B cell (primary cell): ENCODE data around the gene ICAM4. TPM values are rescaled to one million over a fixed set of nuclear protein-coding genes. Genes with fewer than 3 reads are reported as not detected.

ENCODE experiments used
- ATAC-seq: fragments of 200-7000 bp; cut with Tn5 transposase; one replicate; pipeline ENCODE4 v1.10.0; 2021; ENCODE audit warnings: low read depth, mild to moderate bottlenecking, moderate number of reproducible peaks, moderate library complexity
- CTCF ChIA-PET: fragments of 350-600 bp; sonication (Branson Sonifier 250); formaldehyde crosslinking; loops from one replicate; lab custom pipeline; 2021; ENCODE audit warnings: antibody characterized with exemption, inconsistent platforms; lab: Charles Lee
- POLR2A ChIA-PET: fragments of 350-600 bp; sonication (Branson Sonifier 250); formaldehyde crosslinking; loops from one replicate; lab custom pipeline; 2021; ENCODE audit warnings: antibody characterized with exemption; lab: Charles Lee
- DNase-seq: peaks from one replicate; pipeline ENCODE4 v3.0.0; 2013
- H2AFZ ChIP-seq: 2 replicates; pipeline ENCODE4 v1.6.1; 2012; ENCODE audit warnings: mild to moderate bottlenecking, low read depth, low read length; ENCODE audit not compliant: insufficient read depth, poor library complexity, severe bottlenecking
- H3K27ac ChIP-seq, 2 donors: 1 replicate in 1 of 2; 2 replicates in 1 of 2; pipeline ENCODE4 v1.5.1; 2012 to 2013; ENCODE audit warnings: low read length in 2 of 2, mild to moderate bottlenecking in 2 of 2, moderate library complexity in 1 of 2
- H3K27me3 ChIP-seq, 4 experiments: fragments of 200-600 bp in 1 of 4; sonication (generic) in 1 of 4; replicated peaks in 1 of 4; 1 replicate in 2 of 4; 2 replicates in 2 of 4; pipeline versions ENCODE4 v1.6.1 to v1.7.0; 2013 to 2016; ENCODE audit warnings: low read length in 3 of 4, mild to moderate bottlenecking in 2 of 4, mixed read lengths in 1 of 4, moderate library complexity in 1 of 4; ENCODE audit not compliant: insufficient read depth in 4 of 4, control insufficient read depth in 3 of 4; ENCODE audit errors: control extremely low read depth in 1 of 4
- H3K36me3 ChIP-seq, 2 experiments: replicated peaks in 1 of 2; 1 replicate in 1 of 2; 2 replicates in 1 of 2; pipeline versions ENCODE4 v1.6.1 to v1.7.1; 2013; ENCODE audit warnings: low read length in 1 of 2; ENCODE audit not compliant: insufficient read depth in 2 of 2, control insufficient read depth in 1 of 2; ENCODE audit errors: control extremely low read depth in 1 of 2, extremely low read depth in 1 of 2
- H3K4me1 ChIP-seq, 2 donors: fragments of 200-600 bp in 1 of 2; sonication (generic) in 1 of 2; 1 replicate in 1 of 2; 2 replicates in 1 of 2; pipeline versions ENCODE4 v1.5.1 to v1.6.1; 2013 to 2017; ENCODE audit warnings: low read length in 2 of 2; ENCODE audit not compliant: control insufficient read depth in 2 of 2, insufficient read depth in 2 of 2
- H3K4me2 ChIP-seq: replicated peaks from 2 replicates; pipeline ENCODE3; 2012; ENCODE audit warnings: mild to moderate bottlenecking, low read depth, low read length; ENCODE audit not compliant: poor library complexity, severe bottlenecking
- H3K4me3 ChIP-seq, 5 experiments: fragments of 200-600 bp in 1 of 5; sonication (generic) in 1 of 5; 1 replicate in 3 of 5; 2 replicates in 2 of 5; pipeline versions ENCODE4 v1.5.1 to v1.7.0; 2011 to 2016; ENCODE audit warnings: low read length in 4 of 5, mild to moderate bottlenecking in 4 of 5, low read depth in 2 of 5, control low read depth in 1 of 5, moderate library complexity in 1 of 5; ENCODE audit not compliant: insufficient read depth in 1 of 5; ENCODE audit errors: control extremely low read depth in 1 of 5, extremely low read depth in 1 of 5
- H3K79me2 ChIP-seq: fragments of 200-600 bp; sonication (generic); one replicate; pipeline ENCODE4 v1.6.0; 2016; ENCODE audit warnings: low read length; ENCODE audit not compliant: control insufficient read depth, insufficient read depth
- H3K9ac ChIP-seq: fragments of 200-600 bp; sonication (generic); 2 replicates; pipeline ENCODE4 v1.6.1; 2017; ENCODE audit warnings: mild to moderate bottlenecking, low read length, moderate library complexity
- H3K9me3 ChIP-seq, 3 donors: one replicate each; pipeline versions ENCODE4 v1.6.1 to v1.7.1; 2013; ENCODE audit warnings: low read length in 2 of 3; ENCODE audit not compliant: control insufficient read depth in 2 of 3, insufficient read depth in 1 of 3; ENCODE audit errors: control extremely low read depth in 1 of 3
- H4K20me1 ChIP-seq: 2 replicates; pipeline ENCODE4 v1.6.0; 2012; ENCODE audit warnings: mild to moderate bottlenecking, low read length; ENCODE audit not compliant: insufficient read depth, control insufficient read depth, poor library complexity, severe bottlenecking
- H3K27ac Mint-ChIP-seq: one replicate; pipeline ENCODE4 v1.8.0; 2021; ENCODE audit warnings: mixed read lengths
- H3K27me3 Mint-ChIP-seq: one replicate; pipeline ENCODE4 v1.8.0; 2021; ENCODE audit warnings: mixed read lengths
- H3K4me1 Mint-ChIP-seq: one replicate; pipeline ENCODE4 v1.8.0; 2021; ENCODE audit warnings: mixed read lengths
- H3K4me3 Mint-ChIP-seq: one replicate; pipeline ENCODE4 v1.8.0; 2021; ENCODE audit warnings: mixed read lengths
- H3K9me3 Mint-ChIP-seq: one replicate; pipeline ENCODE4 v1.8.0; 2022; ENCODE audit warnings: mixed read lengths; ENCODE audit not compliant: insufficient read depth
- EZH2 ChIP-seq: IDR thresholded peaks from 2 replicates; pipeline ENCODE4 v1.6.1; 2012; ENCODE audit warnings: borderline replicate concordance, low read depth, mild to moderate bottlenecking, moderate library complexity, low read length; ENCODE audit not compliant: insufficient read depth, poor library complexity, severe bottlenecking
- WGBS: methylation state at CpG from one replicate; pipeline ENCODE4 v1.1.5; 2013; ENCODE audit warnings: missing lambda C conversion rate; ENCODE audit not compliant: insufficient coverage; 5-methylcytosine and 5-hydroxymethylcytosine counted together
- intact Hi-C: fragments of 100-400 bp; cut with micrococcal nuclease; formaldehyde crosslinking; loops from one replicate; pipeline ENCODE4 v1.10.0; 2022
- polyA plus RNA-seq: library from polyadenylated mRNA; depleted of rRNA; stranded (reverse); fragments of >200 nt; gene quantifications from 2 replicates; pipeline ENCODE4 v1.2.3, GENCODE V29; 2012
- total RNA-seq, 2 donors: library from RNA; stranded (reverse); fragments of 120-200 nt in 1 of 2; gene quantifications; 1 replicate in 1 of 2; 2 replicates in 1 of 2; pipeline versions ENCODE4 v1.2.3 to v1.2.4, GENCODE V29; 2013 to 2022
- TF ChIP-seq, protein P1 (sequence below): fragments of 200-600 bp; IDR thresholded peaks from one replicate; pipeline ENCODE4 v1.8.0; 2022; ENCODE audit warnings: antibody characterized with exemption, mild to moderate bottlenecking

Gene ICAM4
- total and polyA plus RNA-seq, 2 donors (not counting 1 experiment from before 2014, with no cell fraction given) = 0.44 to 0.78 TPM

GRCh38 chr19:10291554-10292205 lies 4.9 kb downstream of the ICAM4 start:
- Histone ChIP-seq H3K79me2 (no peaks in the 10 kb centered on the region), H3K4me1 (peaks cover 92 to 95% of the 10 kb centered on the region in 2 donors), H2AFZ (peak overlapping the region; percentile 66), H3K36me3 (no peaks in the 10 kb centered on the region), H3K9me3 (peaks cover 0 to 76% (median 0%) of the 10 kb centered on the region in 3 donors), H3K9ac (peak overlapping the region; percentile 64), H3K27me3 (peaks cover 0 to 94% (median 62%) of the 10 kb centered on the region in 4 experiments), H3K27ac (no peak overlapping the region), H3K4me3 (peak overlapping the region in 4 of 5 experiments; percentile 33 to 63 (median 42)), H4K20me1 (peaks cover 29% of the 10 kb centered on the region), H3K4me2 (peak overlapping the region; percentile 96)
- ChIA-PET CTCF (interaction anchor here (0.8 to 8.5 kb wide), 9 partner anchors 12 to 134 kb away, joined by 3 to 116 read pairs (median 5); partner anchors contain the start of genes ICAM1 and TYK2), POLR2A (interaction anchor here (0.5 to 1.1 kb wide), 5 partner anchors 21 to 1290 kb away, joined by 3 to 6 read pairs (median 3); partner anchors contain the start of genes ICAM1 and RAVER1)
- 4% methylated on average over 48 of the region's 49 CpGs for WGBS
- Mint-ChIP-seq H3K9me3 (no peaks in the 10 kb centered on the region), H3K27ac (peak overlapping the region; percentile 65), H3K27me3 (peaks cover 45% of the 10 kb centered on the region), H3K4me3 (peak overlapping the region; percentile 87), H3K4me1 (peaks cover 75% of the 10 kb centered on the region)
- ATAC-seq (no peak), DNase-seq (peak; percentile 73)
- TF ChIP-seq, protein P1, sequence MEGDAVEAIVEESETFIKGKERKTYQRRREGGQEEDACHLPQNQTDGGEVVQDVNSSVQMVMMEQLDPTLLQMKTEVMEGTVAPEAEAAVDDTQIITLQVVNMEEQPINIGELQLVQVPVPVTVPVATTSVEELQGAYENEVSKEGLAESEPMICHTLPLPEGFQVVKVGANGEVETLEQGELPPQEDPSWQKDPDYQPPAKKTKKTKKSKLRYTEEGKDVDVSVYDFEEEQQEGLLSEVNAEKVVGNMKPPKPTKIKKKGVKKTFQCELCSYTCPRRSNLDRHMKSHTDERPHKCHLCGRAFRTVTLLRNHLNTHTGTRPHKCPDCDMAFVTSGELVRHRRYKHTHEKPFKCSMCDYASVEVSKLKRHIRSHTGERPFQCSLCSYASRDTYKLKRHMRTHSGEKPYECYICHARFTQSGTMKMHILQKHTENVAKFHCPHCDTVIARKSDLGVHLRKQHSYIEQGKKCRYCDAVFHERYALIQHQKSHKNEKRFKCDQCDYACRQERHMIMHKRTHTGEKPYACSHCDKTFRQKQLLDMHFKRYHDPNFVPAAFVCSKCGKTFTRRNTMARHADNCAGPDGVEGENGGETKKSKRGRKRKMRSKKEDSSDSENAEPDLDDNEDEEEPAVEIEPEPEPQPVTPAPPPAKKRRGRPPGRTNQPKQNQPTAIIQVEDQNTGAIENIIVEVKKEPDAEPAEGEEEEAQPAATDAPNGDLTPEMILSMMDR = no peak
- TF ChIP-seq EZH2 = peak; percentile 28
- intact Hi-C loops = loop anchor here (1.0 kb wide), 1 partner anchor 21 kb away; no protein-coding TSS in a partner anchor
